Liver (tissue), 3 donors: Measurements from ENCODE around the gene FBN2.

ENCODE experiments used
- EGR1 ChIP-seq, 2 donors: IDR thresholded peaks; 2 replicates each; pipeline ENCODE4 v1.6.1; 2016 to 2018; ENCODE audit warnings: antibody characterized with exemption in 2 of 2, low read depth in 2 of 2
- FOXA1 ChIP-seq: IDR thresholded peaks from 2 replicates; pipeline ENCODE4 v1.6.1; 2016; ENCODE audit warnings: antibody characterized with exemption
- GABPA ChIP-seq, 2 donors: IDR thresholded peaks in 1 of 2; conservative IDR thresholded peaks in 1 of 2; 2 replicates each; pipeline ENCODE4 v1.6.1; 2016; ENCODE audit warnings: antibody characterized with exemption in 2 of 2, mild to moderate bottlenecking in 1 of 2, moderate library complexity in 1 of 2
- MAX ChIP-seq: IDR thresholded peaks from 2 replicates; pipeline ENCODE4 v1.6.1; 2016; ENCODE audit warnings: antibody characterized with exemption
- REST ChIP-seq: IDR thresholded peaks from 2 replicates; pipeline ENCODE4 v1.6.1; 2016; ENCODE audit warnings: antibody characterized with exemption, mild to moderate bottlenecking
- RXRA ChIP-seq, 2 donors: IDR thresholded peaks; 2 replicates each; pipeline ENCODE4 v1.6.1; 2017 to 2018; ENCODE audit warnings: antibody characterized with exemption in 2 of 2, mild to moderate bottlenecking in 1 of 2
- SP1 ChIP-seq: IDR thresholded peaks from 2 replicates; pipeline ENCODE4 v1.6.1; 2018; ENCODE audit warnings: antibody characterized with exemption, mild to moderate bottlenecking
- YY1 ChIP-seq: IDR thresholded peaks from 2 replicates; pipeline ENCODE4 v1.6.1; 2016; ENCODE audit warnings: antibody characterized with exemption, mild to moderate bottlenecking
- ZBTB33 ChIP-seq: IDR thresholded peaks from 2 replicates; pipeline ENCODE4 v1.6.1; 2016; ENCODE audit warnings: antibody characterized with exemption
- TF ChIP-seq, protein P1 (sequence below): fragments of 150-350 bp; IDR thresholded peaks from 2 replicates; pipeline ENCODE4 v1.5.1; 2017; ENCODE audit warnings: improper control_type of control experiment, low read depth, low read length; ENCODE audit not compliant: missing input control
- TF ChIP-seq, protein P2 (sequence below): IDR thresholded peaks from 2 replicates; pipeline ENCODE4 v1.6.1; 2016; ENCODE audit warnings: antibody characterized with exemption
- donor health status: healthy.
- donor health status: healthy.

GRCh38 chr5:128487041-128487440, 51.0 kb downstream of the FBN2 start:
- TF ChIP-seq, protein P1, sequence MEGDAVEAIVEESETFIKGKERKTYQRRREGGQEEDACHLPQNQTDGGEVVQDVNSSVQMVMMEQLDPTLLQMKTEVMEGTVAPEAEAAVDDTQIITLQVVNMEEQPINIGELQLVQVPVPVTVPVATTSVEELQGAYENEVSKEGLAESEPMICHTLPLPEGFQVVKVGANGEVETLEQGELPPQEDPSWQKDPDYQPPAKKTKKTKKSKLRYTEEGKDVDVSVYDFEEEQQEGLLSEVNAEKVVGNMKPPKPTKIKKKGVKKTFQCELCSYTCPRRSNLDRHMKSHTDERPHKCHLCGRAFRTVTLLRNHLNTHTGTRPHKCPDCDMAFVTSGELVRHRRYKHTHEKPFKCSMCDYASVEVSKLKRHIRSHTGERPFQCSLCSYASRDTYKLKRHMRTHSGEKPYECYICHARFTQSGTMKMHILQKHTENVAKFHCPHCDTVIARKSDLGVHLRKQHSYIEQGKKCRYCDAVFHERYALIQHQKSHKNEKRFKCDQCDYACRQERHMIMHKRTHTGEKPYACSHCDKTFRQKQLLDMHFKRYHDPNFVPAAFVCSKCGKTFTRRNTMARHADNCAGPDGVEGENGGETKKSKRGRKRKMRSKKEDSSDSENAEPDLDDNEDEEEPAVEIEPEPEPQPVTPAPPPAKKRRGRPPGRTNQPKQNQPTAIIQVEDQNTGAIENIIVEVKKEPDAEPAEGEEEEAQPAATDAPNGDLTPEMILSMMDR: no peak
- TF ChIP-seq RXRA (IDR thresholded peaks at IDR 0.05) (no peak), GABPA (IDR thresholded peaks at IDR 0.05 in 1 of 2, conservative IDR thresholded peaks at IDR 0.05 in 1 of 2) (no peak), REST (no peak), MAX (no peak), EGR1 (IDR thresholded peaks at IDR 0.05; ENCODE audit: low read depth in 2 of 2) (no peak), SP1 (no peak), ZBTB33 (no peak), YY1 (no peak), FOXA1 (no peak)
- TF ChIP-seq, protein P2, sequence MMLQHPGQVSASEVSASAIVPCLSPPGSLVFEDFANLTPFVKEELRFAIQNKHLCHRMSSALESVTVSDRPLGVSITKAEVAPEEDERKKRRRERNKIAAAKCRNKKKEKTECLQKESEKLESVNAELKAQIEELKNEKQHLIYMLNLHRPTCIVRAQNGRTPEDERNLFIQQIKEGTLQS: no peak
